Heart left ventricle (tissue), 13 donors: ENCODE measurements around the gene OPHN1.

ENCODE experiments used
- CTCF ChIP-seq, 12 donors: fragments of 200-600 bp; sonication (generic) in 4 of 12; IDR thresholded peaks; one replicate each; pipeline versions ENCODE4 v1.5.0 to v1.8.0; 2018 to 2022; ENCODE audit warnings: antibody characterized with exemption in 12 of 12, mild to moderate bottlenecking in 5 of 12
- POLR2A ChIP-seq, 2 donors: fragments of 450-650 bp; IDR thresholded peaks; one replicate each; pipeline ENCODE4 v1.6.1; 2017; ENCODE audit warnings: antibody characterized with exemption in 2 of 2, mild to moderate bottlenecking in 2 of 2, moderate library complexity in 2 of 2
- donor health status: ischemic (EF 13 %, LVEDD 7.1; RV severe dilation, severe dysfunction).
- donor health status: DM: no; HTN: yes; CAD: no.
- donor health status: DM: no; HTN: no; CAD: no.
- donor health status: ischemic (EF 25% LVEDD 6.9; RV normal size, moderate dysfunction).
- donor health status: ischemic (EF 25% LVEDD 5.7; RV mildly dilated, moderate dysfunction).
- donor health status: ischemic (EF 35%, LVEDD 5.7; RV mildly dilated, moderate dysfunction).
- donor health status: nonischemic (EF 11% LVEDD 7.7; RV severe dilation, severe dysfunction).
- donor health status: DM: yes; HTN: yes; CAD: no.
- donor health status: PGD.
- donor health status: ischemic (EF 29% LVEDD 5.4; RV normal size, mild dysfunction).
- donor health status: nonischemic (EF 23%, LVEDD 6.1; RV moderate dilation, normal function).

- TF ChIP-seq CTCF (IDR thresholded peaks at IDR 0.05): no peak
- TF ChIP-seq POLR2A (IDR thresholded peaks at IDR 0.05): no peak
These were observed 36.3 kb downstream of the OPHN1 start for GRCh38 chrX:68396953-68397352.
